HEK293 (cell line): ENCODE results near the gene GPR132.

Experiments used
- BCL11B ChIP-seq: fragments of 450-650 bp; formaldehyde crosslinking; IDR thresholded peaks from 2 replicates; pipeline ENCODE4 v1.5.1; 2016; ENCODE audit warnings: low read depth, missing biosample characterization, missing genetic modification characterization
- BCL6B ChIP-seq: fragments of 450-650 bp; formaldehyde crosslinking; IDR thresholded peaks from 2 replicates; pipeline ENCODE4 v1.5.1; 2017; ENCODE audit warnings: missing biosample characterization, missing genetic modification characterization
- GLIS1 ChIP-seq: fragments of 450-650 bp; formaldehyde crosslinking; IDR thresholded peaks from 2 replicates; pipeline ENCODE4 v1.5.1; 2016; ENCODE audit warnings: missing biosample characterization, missing genetic modification characterization
- IKZF3 ChIP-seq: fragments of 450-650 bp; IDR thresholded peaks from 2 replicates; pipeline ENCODE4 v1.5.0; 2018; ENCODE audit warnings: missing biosample characterization, mild to moderate bottlenecking, missing genetic modification characterization, moderate library complexity
- KLF8 ChIP-seq: fragments of 450-650 bp; formaldehyde crosslinking; IDR thresholded peaks from 2 replicates; pipeline ENCODE4 v1.5.1; 2016; ENCODE audit warnings: missing biosample characterization, missing genetic modification characterization
- PRDM6 ChIP-seq: fragments of 450-650 bp; formaldehyde crosslinking; IDR thresholded peaks from 2 replicates; pipeline ENCODE4 v1.5.1; 2017; ENCODE audit warnings: missing biosample characterization, missing genetic modification characterization
- SETDB1 ChIP-seq: IDR thresholded peaks from one replicate; pipeline ENCODE4 v1.6.1; 2017; ENCODE audit warnings: mild to moderate bottlenecking, low read length, moderate library complexity, mixed read lengths; ENCODE audit not compliant: insufficient read length
- ZFHX2 ChIP-seq: fragments of 450-650 bp; formaldehyde crosslinking; conservative IDR thresholded peaks from 2 replicates; pipeline ENCODE4 v1.5.1; 2016; ENCODE audit warnings: missing biosample characterization, missing genetic modification characterization
- ZFP41 ChIP-seq: fragments of 450-650 bp; formaldehyde crosslinking; IDR thresholded peaks from 2 replicates; pipeline ENCODE4 v1.5.1; 2016; ENCODE audit warnings: missing biosample characterization, missing genetic modification characterization, borderline replicate concordance
- ZNF10 ChIP-seq: fragments of 450-650 bp; formaldehyde crosslinking; IDR thresholded peaks from 2 replicates; pipeline ENCODE4 v1.5.1; 2017; ENCODE audit warnings: missing biosample characterization, missing genetic modification characterization
- ZNF132 ChIP-seq: fragments of 450-650 bp; formaldehyde crosslinking; IDR thresholded peaks from 2 replicates; pipeline ENCODE4 v1.5.1; 2017; ENCODE audit warnings: missing biosample characterization, missing genetic modification characterization, borderline replicate concordance
- ZNF133 ChIP-seq: fragments of 450-650 bp; formaldehyde crosslinking; IDR thresholded peaks from 2 replicates; pipeline ENCODE4 v1.5.1; 2016; ENCODE audit warnings: missing biosample characterization, missing genetic modification characterization
- ZNF169 ChIP-seq: fragments of 450-650 bp; formaldehyde crosslinking; IDR thresholded peaks from 2 replicates; pipeline ENCODE4 v1.5.1; 2016; ENCODE audit warnings: missing biosample characterization, missing genetic modification characterization
- ZNF221 ChIP-seq: fragments of 450-650 bp; formaldehyde crosslinking; IDR thresholded peaks from 2 replicates; pipeline ENCODE4 v1.5.1; 2017; ENCODE audit warnings: missing biosample characterization, missing genetic modification characterization, borderline replicate concordance
- ZNF23 ChIP-seq: fragments of 450-650 bp; formaldehyde crosslinking; IDR thresholded peaks from 2 replicates; pipeline ENCODE4 v1.5.1; 2016; ENCODE audit warnings: missing biosample characterization, missing genetic modification characterization, borderline replicate concordance
- ZNF248 ChIP-seq: fragments of 450-650 bp; formaldehyde crosslinking; IDR thresholded peaks from 2 replicates; pipeline ENCODE4 v1.5.1; 2017; ENCODE audit warnings: missing biosample characterization, missing genetic modification characterization
- ZNF366 ChIP-seq: fragments of 450-650 bp; formaldehyde crosslinking; conservative IDR thresholded peaks from 2 replicates; pipeline ENCODE4 v1.5.1; 2016; ENCODE audit warnings: missing biosample characterization, missing genetic modification characterization
- ZNF510 ChIP-seq: fragments of 450-650 bp; formaldehyde crosslinking; IDR thresholded peaks from 2 replicates; pipeline ENCODE4 v1.5.1; 2018; ENCODE audit warnings: mild to moderate bottlenecking, missing genetic modification characterization, missing biosample characterization; ENCODE audit not compliant: insufficient replicate concordance
- ZNF560 ChIP-seq: fragments of 450-650 bp; formaldehyde crosslinking; IDR thresholded peaks from 2 replicates; pipeline ENCODE4 v1.5.1; 2017; ENCODE audit warnings: missing biosample characterization, missing genetic modification characterization, borderline replicate concordance
- ZNF623 ChIP-seq: fragments of 450-650 bp; formaldehyde crosslinking; IDR thresholded peaks from 2 replicates; pipeline ENCODE4 v1.5.1; 2016; ENCODE audit warnings: missing biosample characterization, missing genetic modification characterization
- TF ChIP-seq, protein P1 (sequence below): fragments of 450-650 bp; formaldehyde crosslinking; conservative IDR thresholded peaks from 2 replicates; pipeline ENCODE4 v1.5.1; 2016; ENCODE audit warnings: low read depth, missing biosample characterization, missing genetic modification characterization
- TF ChIP-seq, protein P2 (sequence below): fragments of 450-650 bp; formaldehyde crosslinking; IDR thresholded peaks from 2 replicates; pipeline ENCODE4 v1.5.1; 2017; ENCODE audit warnings: missing biosample characterization, missing genetic modification characterization
- TF ChIP-seq, protein P3 (sequence below): fragments of 450-650 bp; formaldehyde crosslinking; IDR thresholded peaks from 2 replicates; pipeline ENCODE4 v1.5.1; 2016; ENCODE audit warnings: missing biosample characterization, missing genetic modification characterization
- TF ChIP-seq, protein P4 (sequence below): fragments of 450-650 bp; formaldehyde crosslinking; IDR thresholded peaks from 2 replicates; pipeline ENCODE4 v1.5.1; 2016; ENCODE audit warnings: missing biosample characterization, missing genetic modification characterization

GPR132 gene

DNA sequence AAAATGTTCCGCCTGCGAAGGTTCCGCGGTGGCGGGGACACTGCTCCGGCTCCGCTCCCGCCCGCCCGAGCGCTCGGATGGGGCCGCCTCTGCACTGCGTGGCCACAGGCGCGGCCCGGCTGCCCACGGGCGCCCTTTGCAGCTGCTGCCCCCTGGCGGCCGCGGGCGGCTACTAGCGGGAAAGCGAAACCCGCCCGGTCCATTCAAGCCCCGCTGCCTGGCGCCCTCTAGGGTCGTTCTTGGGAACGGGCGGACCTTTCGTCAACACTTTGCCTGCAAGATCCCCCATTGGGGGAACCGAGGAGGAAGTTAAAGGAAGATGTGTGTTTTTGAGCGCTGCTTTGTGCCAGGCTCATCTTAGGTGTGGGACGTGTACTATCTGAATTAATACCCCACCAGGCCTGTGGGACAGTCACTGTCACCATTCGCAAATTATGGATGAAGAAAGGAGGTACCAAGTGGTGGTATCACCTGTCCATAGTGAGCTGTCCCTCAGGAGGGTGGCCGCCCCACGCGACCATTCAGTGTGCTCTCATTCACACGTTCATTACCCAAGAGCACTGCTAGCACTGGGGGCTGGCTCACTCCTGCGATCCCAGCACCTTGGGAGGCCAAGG lies 19.4 kb downstream of the GPR132 start (continued):
- TF ChIP-seq BCL11B (tag by site-specific recombination) = no peak
- TF ChIP-seq ZFHX2 (tag by site-specific recombination) = peak; percentile 92
- TF ChIP-seq ZFP41 = no peak
- TF ChIP-seq ZNF510 (tag by site-specific recombination) = no peak
- TF ChIP-seq ZNF221 (tag by site-specific recombination) = no peak
- TF ChIP-seq, protein P1, sequence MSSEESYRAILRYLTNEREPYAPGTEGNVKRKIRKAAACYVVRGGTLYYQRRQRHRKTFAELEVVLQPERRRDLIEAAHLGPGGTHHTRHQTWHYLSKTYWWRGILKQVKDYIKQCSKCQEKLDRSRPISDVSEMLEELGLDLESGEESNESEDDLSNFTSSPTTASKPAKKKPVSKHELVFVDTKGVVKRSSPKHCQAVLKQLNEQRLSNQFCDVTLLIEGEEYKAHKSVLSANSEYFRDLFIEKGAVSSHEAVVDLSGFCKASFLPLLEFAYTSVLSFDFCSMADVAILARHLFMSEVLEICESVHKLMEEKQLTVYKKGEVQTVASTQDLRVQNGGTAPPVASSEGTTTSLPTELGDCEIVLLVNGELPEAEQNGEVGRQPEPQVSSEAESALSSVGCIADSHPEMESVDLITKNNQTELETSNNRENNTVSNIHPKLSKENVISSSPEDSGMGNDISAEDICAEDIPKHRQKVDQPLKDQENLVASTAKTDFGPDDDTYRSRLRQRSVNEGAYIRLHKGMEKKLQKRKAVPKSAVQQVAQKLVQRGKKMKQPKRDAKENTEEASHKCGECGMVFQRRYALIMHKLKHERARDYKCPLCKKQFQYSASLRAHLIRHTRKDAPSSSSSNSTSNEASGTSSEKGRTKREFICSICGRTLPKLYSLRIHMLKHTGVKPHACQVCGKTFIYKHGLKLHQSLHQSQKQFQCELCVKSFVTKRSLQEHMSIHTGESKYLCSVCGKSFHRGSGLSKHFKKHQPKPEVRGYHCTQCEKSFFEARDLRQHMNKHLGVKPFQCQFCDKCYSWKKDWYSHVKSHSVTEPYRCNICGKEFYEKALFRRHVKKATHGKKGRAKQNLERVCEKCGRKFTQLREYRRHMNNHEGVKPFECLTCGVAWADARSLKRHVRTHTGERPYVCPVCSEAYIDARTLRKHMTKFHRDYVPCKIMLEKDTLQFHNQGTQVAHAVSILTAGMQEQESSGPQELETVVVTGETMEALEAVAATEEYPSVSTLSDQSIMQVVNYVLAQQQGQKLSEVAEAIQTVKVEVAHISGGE = no peak; the same call in 1 of the 2 replicates
- peak; percentile 44; the same call in 1 of the 2 replicates for TF ChIP-seq GLIS1 (tag by site-specific recombination)
- TF ChIP-seq, protein P2, sequence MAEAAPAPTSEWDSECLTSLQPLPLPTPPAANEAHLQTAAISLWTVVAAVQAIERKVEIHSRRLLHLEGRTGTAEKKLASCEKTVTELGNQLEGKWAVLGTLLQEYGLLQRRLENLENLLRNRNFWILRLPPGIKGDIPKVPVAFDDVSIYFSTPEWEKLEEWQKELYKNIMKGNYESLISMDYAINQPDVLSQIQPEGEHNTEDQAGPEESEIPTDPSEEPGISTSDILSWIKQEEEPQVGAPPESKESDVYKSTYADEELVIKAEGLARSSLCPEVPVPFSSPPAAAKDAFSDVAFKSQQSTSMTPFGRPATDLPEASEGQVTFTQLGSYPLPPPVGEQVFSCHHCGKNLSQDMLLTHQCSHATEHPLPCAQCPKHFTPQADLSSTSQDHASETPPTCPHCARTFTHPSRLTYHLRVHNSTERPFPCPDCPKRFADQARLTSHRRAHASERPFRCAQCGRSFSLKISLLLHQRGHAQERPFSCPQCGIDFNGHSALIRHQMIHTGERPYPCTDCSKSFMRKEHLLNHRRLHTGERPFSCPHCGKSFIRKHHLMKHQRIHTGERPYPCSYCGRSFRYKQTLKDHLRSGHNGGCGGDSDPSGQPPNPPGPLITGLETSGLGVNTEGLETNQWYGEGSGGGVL (tag by site-specific recombination) = no peak
- no peak for TF ChIP-seq ZNF623 (tag by site-specific recombination)
- peak; percentile 80 for TF ChIP-seq KLF8 (tag by site-specific recombination)
- TF ChIP-seq, protein P3, sequence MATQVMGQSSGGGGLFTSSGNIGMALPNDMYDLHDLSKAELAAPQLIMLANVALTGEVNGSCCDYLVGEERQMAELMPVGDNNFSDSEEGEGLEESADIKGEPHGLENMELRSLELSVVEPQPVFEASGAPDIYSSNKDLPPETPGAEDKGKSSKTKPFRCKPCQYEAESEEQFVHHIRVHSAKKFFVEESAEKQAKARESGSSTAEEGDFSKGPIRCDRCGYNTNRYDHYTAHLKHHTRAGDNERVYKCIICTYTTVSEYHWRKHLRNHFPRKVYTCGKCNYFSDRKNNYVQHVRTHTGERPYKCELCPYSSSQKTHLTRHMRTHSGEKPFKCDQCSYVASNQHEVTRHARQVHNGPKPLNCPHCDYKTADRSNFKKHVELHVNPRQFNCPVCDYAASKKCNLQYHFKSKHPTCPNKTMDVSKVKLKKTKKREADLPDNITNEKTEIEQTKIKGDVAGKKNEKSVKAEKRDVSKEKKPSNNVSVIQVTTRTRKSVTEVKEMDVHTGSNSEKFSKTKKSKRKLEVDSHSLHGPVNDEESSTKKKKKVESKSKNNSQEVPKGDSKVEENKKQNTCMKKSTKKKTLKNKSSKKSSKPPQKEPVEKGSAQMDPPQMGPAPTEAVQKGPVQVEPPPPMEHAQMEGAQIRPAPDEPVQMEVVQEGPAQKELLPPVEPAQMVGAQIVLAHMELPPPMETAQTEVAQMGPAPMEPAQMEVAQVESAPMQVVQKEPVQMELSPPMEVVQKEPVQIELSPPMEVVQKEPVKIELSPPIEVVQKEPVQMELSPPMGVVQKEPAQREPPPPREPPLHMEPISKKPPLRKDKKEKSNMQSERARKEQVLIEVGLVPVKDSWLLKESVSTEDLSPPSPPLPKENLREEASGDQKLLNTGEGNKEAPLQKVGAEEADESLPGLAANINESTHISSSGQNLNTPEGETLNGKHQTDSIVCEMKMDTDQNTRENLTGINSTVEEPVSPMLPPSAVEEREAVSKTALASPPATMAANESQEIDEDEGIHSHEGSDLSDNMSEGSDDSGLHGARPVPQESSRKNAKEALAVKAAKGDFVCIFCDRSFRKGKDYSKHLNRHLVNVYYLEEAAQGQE (tag by site-specific recombination) = no peak
- no peak for TF ChIP-seq ZNF10 (tag by site-specific recombination)
- no peak for TF ChIP-seq ZNF366 (tag by site-specific recombination)
- peak; percentile 65 for TF ChIP-seq IKZF3
- TF ChIP-seq ZNF169 (tag by site-specific recombination) = no peak
- no peak for TF ChIP-seq ZNF248 (tag by site-specific recombination)
- no peak for TF ChIP-seq SETDB1
- TF ChIP-seq ZNF560 (tag by site-specific recombination) = no peak
- TF ChIP-seq PRDM6 = no peak
- TF ChIP-seq ZNF133 (tag by site-specific recombination) = no peak
- TF ChIP-seq, protein P4, sequence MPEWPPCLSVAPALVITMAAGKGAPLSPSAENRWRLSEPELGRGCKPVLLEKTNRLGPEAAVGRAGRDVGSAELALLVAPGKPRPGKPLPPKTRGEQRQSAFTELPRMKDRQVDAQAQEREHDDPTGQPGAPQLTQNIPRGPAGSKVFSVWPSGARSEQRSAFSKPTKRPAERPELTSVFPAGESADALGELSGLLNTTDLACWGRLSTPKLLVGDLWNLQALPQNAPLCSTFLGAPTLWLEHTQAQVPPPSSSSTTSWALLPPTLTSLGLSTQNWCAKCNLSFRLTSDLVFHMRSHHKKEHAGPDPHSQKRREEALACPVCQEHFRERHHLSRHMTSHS (tag by site-specific recombination) = no peak
- no peak for TF ChIP-seq ZNF23 (tag by site-specific recombination)
- no peak for TF ChIP-seq BCL6B (tag by site-specific recombination)
- no peak for TF ChIP-seq ZNF132 (tag by site-specific recombination)
